ENCODE measurements around the gene MYD88.
"Not testable (repeated sequence)": the region's sequence is repeated elsewhere in the genome, so short reads cannot be mapped to it uniquely, and the experiment has no call there.

The MYD88 gene

DNA sequence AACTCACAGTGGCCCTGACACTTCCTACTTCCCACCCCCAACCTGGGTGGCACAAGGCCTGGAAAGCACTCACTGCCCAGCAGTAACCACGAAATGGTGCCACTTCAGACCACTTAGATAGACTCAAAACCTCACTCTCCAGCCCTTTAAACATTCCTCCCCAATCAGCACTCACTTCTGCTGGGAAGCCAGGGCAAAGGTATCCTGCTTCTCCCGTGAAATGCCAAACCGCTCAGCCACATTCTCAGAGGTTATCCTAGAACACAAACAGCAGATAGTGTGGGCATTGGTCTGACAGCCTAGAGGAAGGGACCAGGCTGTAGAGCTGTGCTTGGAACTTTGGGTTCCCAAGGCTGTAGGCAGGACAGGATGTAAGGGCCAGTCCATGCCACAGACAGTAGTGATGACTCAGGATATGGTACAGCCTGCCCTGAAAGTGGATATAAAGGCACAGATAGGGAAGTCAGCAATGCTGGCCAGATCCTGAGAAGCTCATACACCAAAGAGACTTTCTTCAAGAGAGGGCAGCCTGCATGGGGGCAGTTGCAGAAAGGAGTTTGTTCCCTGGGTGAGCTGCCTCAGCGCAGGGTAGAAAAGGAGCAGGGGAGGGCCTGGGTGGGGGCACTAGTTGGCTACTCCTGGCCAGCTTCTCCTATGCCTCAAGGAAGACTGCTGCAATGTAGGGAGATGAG, 10.7 kb upstream of the MYD88 start:
- peak; percentile 9 to 14 for DNase-seq

DNA sequence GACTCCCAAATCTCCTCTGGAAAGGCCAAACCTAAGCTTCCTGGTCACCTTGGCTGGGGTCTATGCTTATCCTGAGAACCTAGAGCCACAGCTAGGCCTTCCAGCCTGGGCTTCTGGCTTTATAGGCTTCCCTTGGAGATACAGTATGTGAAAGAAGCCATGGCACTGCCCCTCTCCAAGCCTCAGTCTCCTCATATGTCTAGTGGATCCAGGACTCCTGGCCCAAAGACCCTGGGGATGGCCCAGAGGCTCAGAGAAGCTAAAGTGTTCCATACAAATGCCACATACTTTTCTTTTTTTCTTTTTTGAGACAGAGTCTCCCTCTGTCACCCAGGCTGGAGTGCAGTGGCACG, 10.2 kb upstream of the MYD88 start:
- DNase-seq, result no peak

DNA sequence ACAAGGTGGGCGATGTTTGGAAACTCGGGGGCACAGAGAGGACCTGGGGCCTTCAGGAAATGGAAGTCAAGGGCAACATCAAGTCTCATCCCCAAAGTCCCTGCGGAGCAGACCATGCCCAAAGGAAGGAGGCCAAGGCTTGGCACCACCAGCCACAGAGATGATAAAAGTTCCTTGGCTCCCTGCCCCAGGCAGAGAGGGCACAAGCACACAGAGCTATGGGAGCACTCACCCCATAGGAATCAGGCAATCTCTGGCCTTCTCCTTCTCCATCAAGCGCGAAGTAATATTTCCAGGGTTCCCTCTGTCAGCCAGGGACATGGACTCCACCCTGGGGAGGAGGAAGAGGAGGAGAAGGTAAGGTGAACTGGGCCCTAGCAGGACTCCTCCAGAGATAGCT, 9.4 kb upstream of the MYD88 start:
- peak in 1 of 2 experiments; percentile 9 for DNase-seq

DNA sequence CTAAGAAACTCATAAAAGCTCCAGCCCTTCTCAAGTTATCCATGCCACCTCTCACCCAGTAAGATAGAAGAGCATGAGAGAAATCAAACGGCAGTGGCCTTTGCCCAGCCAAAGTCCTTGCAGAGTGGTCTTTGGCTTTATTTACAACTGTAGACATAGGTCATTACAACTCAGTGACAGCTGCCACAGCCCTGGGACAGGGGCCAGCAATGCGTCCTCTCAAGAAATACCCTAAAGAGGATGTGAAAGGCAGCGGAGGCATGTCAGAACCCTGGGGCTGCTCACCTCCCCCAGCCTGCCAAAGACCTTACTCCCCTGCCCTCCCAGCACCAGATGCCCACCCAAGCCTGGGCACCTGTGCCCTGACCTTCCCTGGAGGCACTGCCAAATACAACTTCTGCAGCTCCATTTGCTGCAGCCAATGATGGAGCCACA, 7.8 kb upstream of the MYD88 start:
- no peak for DNase-seq

DNA sequence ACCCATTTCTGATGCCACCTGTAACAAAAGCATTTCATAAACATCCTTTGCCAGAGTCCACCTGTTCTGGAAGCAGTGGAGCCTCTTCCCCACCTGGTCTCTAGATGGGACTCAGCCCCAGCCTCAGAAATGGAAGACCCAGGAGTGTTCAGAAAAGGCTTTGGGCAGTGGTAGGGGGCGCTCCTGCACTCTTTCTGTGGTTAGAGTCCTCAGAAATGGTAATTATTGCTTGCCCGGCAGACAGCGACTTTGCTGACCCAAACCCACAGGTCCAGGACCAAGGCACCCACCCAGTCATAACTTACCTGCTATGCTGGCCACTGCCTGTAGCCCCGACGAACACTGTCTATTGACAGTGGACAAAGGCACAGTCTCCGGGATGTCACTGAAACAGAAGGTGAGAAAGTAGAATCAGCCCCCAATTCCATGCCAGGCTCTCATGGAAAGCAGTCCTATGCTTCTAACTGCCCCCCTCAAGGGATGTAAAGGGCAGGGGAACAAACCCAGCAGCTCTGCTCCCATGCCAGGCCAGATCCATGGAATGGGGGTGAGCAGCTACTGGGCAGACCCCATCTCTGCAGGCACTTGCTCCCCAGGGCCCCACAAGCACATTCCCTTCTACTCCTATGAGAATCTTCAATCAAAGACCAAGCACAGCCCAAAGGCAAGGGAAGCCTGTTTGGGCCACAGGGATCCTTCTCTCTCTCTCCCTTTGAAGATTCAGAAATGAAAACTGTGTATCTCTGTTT, 6.7 kb upstream of the MYD88 start:
- peak; percentile 43 to 49 for DNase-seq

DNA sequence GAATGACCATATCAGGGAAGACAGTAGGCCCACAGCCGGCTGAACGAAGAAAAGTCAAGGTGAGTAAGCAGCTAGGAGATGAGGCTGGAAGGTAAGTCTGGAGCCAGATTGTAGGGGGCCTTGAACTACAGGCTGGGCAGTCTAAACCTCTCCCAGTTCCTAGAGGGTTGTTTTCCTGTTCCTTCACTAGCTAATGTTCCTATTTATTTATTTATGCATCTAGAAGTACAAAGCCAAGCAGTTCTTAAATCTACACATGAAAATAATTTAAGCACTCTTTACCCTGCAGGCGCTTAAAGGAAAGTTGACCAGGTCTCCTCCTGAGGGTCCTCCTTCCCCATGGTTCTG, 5.3 kb upstream of the MYD88 start:
- DNase-seq, result no peak

DNA sequence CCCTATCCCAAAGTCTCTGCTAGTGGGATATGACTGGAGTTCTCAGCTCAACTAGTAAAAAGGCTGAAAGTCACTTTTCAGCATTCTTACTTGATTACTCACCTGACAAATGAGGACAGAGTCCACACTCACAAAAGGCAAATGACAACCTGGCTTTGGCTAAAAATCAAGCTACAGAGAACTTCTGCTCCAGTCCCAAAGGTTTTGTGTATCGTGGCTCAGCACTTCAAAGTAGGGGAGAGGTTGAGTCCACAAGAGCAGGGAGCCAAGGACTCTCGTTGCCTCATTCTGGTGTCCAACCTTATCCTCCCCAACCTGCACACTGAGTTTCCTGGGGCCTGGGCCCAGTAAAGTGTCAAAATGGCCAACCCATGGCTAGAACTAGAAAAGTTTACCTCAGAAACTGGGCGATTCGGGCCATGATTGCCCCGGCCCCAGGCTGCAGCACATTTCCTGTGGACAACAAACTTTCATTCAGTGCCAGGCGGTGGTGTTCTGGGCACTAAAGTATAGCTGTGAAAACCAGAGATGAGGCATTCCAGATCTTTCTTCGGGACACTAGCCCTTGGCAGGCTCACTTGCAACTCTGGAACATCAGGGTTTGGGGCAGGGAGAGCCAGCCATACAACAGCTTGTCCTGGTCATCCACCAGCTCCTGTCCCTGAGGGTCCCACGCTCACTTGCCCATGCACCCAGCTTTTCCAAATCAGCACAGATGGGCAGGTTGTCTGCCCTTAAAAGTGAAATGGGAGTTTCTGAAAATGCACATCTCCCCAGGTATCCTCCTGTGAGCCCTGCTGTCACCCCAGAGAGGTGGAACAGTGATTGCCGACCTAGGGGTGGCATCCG, 4.7 kb upstream of the MYD88 start:
- DNase-seq, result no peak

DNA sequence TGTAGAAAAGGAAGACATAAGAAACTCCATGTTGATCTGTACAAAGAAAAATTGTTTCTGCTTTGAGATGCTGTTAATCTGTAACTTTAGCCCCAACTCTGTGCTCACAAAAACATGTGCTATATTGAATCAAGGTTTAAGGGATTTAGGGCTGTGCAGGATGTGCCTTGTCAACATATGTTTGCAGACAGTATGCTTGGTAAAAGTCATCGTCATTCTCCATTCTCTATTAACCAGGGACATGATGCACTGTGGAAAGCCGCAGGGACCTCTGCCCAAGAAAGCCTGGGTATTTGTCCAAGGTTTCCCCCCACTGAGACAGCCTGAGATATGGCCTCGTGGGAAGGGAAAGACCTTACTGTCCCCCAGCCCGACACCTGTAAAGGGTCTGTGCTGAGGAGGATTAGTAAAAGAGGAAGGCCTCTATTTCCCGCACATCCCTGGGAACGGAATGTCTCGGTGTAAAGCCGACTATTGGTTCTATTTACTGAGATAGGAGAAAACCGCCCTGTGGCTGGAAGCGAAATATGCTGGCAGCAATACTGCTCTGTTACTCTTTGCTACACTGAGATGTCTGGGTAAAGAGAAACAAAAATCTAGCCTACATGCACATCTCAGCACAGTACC, 3.8 kb upstream of the MYD88 start:
- DNase-seq, result not testable (repeated sequence)

DNA sequence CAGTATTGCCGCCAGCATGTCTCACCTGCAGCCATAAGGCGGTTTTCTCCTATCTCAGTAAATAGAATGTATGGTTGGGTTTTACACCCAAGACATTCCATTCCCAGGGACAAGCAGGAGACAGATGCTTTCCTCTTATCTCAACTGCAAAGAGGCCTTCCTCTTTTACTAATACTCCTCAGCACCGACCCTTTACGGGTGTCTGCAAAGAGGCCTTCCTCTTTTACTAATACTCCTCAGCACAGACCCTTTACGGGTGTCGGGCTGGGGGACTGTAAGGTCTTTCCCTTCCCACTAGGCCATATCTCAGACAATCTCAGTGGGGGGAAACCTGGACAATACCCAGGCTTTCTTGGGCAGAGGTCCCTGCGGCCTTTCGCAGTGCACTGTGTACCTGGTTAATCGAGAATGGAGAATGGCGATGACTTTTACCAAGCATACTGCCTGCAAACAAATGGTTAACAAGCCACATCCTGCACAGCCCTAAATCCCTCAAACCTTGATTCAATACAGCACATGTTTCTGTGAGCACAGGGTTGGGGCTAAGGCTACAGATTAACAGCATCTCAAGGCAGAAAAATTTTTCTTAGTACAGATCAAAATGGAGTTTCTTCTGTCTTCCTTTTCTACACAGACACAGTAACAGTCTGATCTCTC, 2.7 kb upstream of the MYD88 start:
- DNase-seq, result peak in 1 of 2 experiments; percentile 34

DNA sequence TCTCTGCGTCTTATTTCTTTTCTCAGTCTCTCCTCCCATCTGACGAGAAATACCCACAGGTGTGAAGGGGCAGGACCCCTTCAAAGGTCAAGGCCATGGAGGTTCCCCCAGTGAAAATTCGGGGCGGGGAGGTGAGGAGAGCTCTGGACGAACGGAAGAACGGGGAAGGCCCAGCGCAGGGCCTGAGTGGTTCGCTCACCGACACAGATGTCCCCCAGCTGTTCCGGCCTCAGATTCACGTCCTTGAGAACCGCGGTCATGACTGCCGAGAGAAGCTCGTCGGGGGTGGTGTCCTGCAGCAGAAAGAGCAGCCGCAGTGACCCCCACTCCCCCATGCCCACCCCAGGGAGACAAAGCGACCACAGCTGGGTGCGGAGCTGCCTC, 2.1 kb upstream of the MYD88 start:
- peak; percentile 35 to 48 for DNase-seq

DNA sequence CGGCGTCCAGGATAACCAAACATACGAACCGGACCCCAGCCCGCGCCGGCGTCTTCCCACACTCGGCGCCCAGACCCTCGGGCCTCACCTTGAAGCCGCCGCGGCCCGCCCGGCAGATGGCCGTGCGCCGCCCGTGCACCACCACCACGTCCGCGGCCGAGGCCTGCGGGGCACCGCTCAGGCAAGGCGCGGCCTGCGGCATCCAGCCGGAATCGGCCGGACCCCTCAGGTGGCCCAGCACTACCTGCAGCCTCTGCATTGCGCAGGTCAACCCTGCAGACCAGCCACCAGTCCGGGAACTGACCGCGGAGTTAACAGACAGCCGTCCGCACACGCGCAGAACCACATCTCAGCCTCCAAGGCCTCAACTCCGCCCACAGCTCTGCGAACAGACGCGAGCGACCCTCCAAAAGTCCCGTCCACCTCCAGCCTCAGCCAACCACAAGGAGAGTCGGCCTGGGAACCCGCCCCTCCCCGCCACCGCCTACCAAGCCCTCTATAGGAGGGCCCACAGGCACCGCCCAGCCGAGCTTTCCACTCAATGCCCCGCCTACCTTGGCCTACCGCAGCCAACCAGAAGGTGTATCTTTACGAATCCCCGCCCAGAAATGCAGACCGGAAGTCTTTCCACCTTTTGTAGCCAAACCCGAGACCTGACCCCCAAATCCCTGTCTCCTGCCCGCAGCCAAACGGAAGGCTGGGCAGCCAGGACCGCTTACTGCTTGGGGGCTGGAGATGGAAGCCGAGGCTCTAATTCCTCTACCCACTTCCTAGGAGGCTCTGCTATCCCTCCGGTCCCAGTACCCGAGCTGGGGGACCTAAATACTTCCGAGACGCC, 1.5 kb upstream of the MYD88 start, which contains the start of gene ACAA1:
ACAA1 (minus strand) TSS at position 351 of the 838 bp plus-strand sequence; CDS start at position 259, 92 bp downstream.
- DNase-seq, result peak; percentile 98 to 99

DNA sequence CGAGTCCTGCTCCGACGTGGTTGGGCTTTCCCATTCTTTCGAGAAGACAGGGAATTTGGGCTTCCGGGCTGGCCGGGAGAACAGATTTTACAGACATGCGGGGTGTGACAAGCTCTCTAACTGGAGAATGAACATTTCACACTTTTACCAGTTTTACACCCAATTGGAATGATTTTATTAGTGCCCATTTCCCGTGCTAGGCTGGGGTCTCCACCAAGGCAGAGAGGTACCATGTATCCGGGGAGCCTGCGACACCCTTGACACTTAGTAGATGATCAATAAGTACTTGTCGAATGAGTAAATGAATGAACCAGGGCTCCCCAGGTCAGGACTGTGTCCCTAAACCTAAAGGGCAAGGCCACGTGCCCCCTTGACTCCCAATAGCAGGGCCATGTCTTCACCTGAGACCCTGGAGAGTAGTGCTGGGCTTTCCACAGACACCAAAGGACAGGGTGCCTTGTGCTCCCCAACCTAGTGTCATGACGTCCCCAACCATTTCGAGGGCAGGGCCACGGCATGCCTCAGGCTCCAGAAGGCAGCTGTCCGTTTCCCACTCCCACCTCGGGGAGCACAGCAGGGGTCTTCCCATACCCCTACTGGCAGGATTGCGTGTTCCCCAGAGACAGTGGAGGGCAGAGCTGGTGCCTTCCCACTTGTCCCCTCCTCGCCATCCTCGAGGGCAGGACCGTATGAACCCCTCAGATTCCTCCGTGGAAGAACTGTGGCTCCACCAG, 679 bp upstream of the MYD88 start:
- peak; percentile 69 to 72 for DNase-seq

DNA sequence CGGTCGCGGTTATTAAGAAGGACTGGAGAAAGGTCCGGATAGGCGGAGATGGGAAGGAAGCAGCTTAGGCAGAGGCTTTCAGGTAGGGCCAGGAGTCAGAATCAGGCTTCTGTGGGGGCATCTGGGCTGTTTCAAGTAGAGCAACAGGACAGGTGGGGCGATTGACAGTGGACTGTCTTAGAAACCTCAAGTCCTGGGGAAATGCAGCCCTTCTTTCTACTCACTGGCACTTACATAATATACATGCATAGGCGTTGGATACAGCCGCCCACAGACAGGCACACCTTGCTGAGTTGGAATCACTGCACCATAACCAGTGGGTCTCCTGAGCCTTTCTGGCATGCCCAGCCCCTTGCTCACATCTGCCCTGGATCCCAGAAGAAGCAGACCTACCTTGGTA, 730 bp downstream of the MYD88 start:
- DNase-seq, result no peak

DNA sequence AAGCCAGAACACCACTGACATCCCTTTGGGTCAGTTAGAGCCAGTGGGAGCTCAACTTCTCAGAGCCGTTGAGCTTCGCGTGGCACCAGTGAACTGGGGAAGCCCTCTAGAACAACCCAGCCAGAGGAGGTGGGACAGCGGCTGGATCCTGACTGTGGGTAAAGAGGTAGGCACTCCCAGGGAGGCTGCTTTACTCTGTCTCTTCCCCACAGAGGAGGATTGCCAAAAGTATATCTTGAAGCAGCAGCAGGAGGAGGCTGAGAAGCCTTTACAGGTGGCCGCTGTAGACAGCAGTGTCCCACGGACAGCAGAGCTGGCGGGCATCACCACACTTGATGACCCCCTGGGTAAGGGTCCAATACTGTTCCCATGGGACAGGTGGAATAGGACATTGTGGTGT, 1.2 kb downstream of the MYD88 start:
- DNase-seq, result peak in 1 of 2 experiments; percentile 22

DNA sequence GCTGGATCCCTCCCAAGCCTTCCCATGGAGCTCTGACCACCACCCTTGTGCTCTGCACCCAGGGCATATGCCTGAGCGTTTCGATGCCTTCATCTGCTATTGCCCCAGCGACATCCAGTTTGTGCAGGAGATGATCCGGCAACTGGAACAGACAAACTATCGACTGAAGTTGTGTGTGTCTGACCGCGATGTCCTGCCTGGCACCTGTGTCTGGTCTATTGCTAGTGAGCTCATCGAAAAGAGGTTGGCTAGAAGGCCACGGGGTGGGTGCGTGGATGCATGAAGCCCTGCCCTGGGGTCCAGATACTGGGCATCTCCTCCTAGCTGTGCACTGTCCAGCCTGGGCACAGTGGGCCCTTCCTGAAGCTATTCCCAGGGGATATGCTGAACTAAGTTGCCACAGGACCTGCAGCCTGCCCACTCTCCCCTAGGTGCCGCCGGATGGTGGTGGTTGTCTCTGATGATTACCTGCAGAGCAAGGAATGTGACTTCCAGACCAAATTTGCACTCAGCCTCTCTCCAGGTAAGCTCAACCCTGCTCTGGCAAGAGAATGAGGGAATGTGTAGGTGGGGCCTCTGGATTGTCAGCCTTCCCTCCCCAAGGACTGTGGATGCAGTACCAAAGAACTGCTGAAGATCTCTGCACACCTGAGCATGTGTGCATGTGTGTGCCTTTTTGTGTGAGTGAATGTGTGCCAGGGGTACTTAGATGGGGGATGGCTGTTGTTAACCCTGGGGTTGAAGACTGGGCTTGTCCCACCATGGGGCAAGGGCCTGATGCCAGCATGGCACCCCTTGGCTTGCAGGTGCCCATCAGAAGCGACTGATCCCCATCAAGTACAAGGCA, 2.1 kb downstream of the MYD88 start:
- peak in 1 of 2 experiments; percentile 18 for DNase-seq

DNA sequence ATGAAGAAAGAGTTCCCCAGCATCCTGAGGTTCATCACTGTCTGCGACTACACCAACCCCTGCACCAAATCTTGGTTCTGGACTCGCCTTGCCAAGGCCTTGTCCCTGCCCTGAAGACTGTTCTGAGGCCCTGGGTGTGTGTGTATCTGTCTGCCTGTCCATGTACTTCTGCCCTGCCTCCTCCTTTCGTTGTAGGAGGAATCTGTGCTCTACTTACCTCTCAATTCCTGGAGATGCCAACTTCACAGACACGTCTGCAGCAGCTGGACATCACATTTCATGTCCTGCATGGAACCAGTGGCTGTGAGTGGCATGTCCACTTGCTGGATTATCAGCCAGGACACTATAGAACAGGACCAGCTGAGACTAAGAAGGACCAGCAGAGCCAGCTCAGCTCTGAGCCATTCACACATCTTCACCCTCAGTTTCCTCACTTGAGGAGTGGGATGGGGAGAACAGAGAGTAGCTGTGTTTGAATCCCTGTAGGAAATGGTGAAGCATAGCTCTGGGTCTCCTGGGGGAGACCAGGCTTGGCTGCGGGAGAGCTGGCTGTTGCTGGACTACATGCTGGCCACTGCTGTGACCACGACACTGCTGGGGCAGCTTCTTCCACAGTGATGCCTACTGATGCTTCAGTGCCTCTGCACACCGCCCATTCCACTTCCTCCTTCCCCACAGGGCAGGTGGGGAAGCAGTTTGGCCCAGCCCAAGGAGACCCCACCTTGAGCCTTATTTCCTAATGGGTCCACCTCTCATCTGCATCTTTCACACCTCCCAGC, 2.9 kb downstream of the MYD88 start:
- DNase-seq, result peak in 1 of 2 experiments; percentile 8

DNA sequence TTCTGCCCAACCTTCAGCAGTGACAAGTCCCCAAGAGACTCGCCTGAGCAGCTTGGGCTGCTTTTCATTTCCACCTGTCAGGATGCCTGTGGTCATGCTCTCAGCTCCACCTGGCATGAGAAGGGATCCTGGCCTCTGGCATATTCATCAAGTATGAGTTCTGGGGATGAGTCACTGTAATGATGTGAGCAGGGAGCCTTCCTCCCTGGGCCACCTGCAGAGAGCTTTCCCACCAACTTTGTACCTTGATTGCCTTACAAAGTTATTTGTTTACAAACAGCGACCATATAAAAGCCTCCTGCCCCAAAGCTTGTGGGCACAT, 3.5 kb downstream of the MYD88 start:
- peak in 1 of 2 experiments; percentile 12 for DNase-seq

DNA sequence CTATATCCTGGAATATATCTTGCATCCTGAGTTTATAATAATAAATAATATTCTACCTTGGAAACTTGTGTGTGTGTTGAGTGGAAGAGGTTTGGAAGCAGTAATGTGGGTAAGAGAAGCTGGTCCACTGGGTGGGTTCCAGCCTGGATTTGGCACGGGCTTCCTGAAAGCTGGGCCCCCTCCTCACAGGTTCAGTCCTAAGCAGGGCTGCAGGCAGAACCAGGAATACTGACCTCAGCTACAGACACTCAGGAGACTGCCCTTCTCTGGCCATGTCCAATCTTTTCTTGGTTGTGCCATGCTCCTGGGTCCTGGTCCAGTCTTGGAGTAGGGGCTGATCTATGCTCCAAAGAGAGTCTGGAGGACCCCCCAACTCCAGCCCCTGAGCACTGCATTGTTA, 4.5 kb downstream of the MYD88 start:
- no peak for DNase-seq

DNA sequence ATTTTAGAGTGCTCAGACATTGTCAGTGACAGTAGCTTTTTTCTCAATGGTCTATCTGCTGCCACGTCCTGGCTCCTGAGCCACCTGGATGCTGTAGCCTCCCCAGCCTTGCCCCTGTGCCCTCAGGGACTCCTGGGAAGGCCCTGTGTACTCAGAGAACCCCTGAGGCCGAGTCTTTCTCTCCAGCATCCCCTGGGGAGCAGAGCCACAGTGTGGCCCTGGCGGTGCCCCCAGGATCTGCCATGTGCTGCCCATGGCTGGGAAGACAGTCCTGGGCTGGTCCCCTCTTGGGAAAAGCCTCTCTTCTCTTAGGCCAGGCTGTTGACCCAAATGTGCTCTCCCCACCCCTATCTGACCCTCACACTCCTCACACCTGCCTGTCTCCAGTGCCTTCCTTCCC, 5.0 kb downstream of the MYD88 start:
- no peak for DNase-seq

Measured in activated T-cell treated with anti-CD3 and anti-CD28 coated beads, Interleukin-2, amount 50 U/mL, for 48 hours (primary cell).